ENCODE measurements around the gene IVNS1ABP. TPM values are rescaled to one million over a fixed set of nuclear protein-coding genes. Genes with fewer than 3 reads are reported as not detected.

IVNS1ABP gene
- total and polyA plus RNA-seq, 9 of the 15 experiments (the other 6 are each of a cell fraction or from before 2014, with no cell fraction given), result 30.6 to 126 (median 77.7) TPM

- in situ Hi-C loops (cut with MboI) (no loop called here), intact Hi-C loops (cut with micrococcal nuclease) (no loop called here)
- Histone ChIP-seq H3K4me1 (replicated peaks in 1 of 2; ENCODE audit: control insufficient read depth in 2 of 2, insufficient read depth in 2 of 2, low read length in 2 of 2) (peaks cover 9 to 33% of the 10 kb centered on the region in 2 experiments; a peak in 3 of 5 replicates), H3K9me3 (replicated peaks; ENCODE audit: control insufficient read depth, insufficient read depth, low read depth, low read length) (no peaks in the 10 kb centered on the region), H3K4me3 (no peak overlapping the region), H3K27me3 (ENCODE audit: control insufficient read depth in 2 of 2, insufficient read depth in 2 of 2, low read length in 2 of 2) (no peaks in the 10 kb centered on the region), H4K20me1 (replicated peaks; ENCODE audit: control insufficient read depth, insufficient read depth, low read length) (no peaks in the 10 kb centered on the region), H3K79me2 (ENCODE audit: control insufficient read depth, insufficient read depth, low read length) (no peaks in the 10 kb centered on the region), H3K9ac (ENCODE audit: insufficient read depth in 1 of 2, low read depth in 2 of 2, low read length in 2 of 2) (no peak overlapping the region; a peak in 2 of 4 replicates), H2AFZ (ENCODE audit: low read depth, low read length) (no peak overlapping the region), H3K9me1 (ENCODE audit: control insufficient read depth, insufficient read depth, low read length) (no peaks in the 10 kb centered on the region), H3K4me2 (ENCODE audit: insufficient read depth, low read length) (no peak overlapping the region), H3K36me3 (ENCODE audit: control insufficient read depth, insufficient read depth, low read length) (peaks cover 34% of the 10 kb centered on the region), H3K27ac (ENCODE audit: extremely low read depth, low read depth, low read length) (no peak overlapping the region; the same call in 2 of the 3 replicates)
- 61% methylated on average over 4 of the region's 5 CpGs for WGBS (ENCODE audit: insufficient coverage, low coverage, missing lambda C conversion rate)
- POLR2A ChIA-PET, result interaction anchor here (0.9 to 2.4 kb wide), 2 partner anchors 13 to 17 kb away, joined by 3 to 7 read pairs; no protein-coding TSS in a partner anchor
- peak; percentile 38 for ATAC-seq
- CTCF ChIA-PET (ENCODE audit: low intra/inter-chr PET ratio), result no interaction called here
- no TSS peak for BruUV-seq (replicated peaks)
- no peak for DNase-seq (ENCODE audit: extremely low read depth in 1 of 4, low spot score in 3 of 4)
- no peak for FAIRE-seq
- TF ChIP-seq LARP7 (IDR thresholded peaks at IDR 0.05) (no peak), CGGBP1 (CRISPR knock-in tag; IDR thresholded peaks at IDR 0.05) (no peak), THRA (IDR thresholded peaks at IDR 0.05) (no peak), ZBTB5 (IDR thresholded peaks at IDR 0.05) (peak; percentile 12; the same call in 1 of the 2 replicates), RB1 (IDR thresholded peaks at IDR 0.05; ENCODE audit: low read depth) (no peak), TRIM24 (IDR thresholded peaks at IDR 0.05) (0 out of 4 replicates have a peak, but pooled peaks of 1 of the 2 experiments have one; percentile 37), ATF3 (IDR thresholded peaks at IDR 0.05) (no peak), ATF3 (CRISPR knock-in tag; conservative IDR thresholded peaks at IDR 0.05) (no peak), ASH1L (IDR thresholded peaks at IDR 0.05; ENCODE audit: borderline replicate concordance, low read depth, partially characterized antibody) (no peak), MAFG (tag; conservative IDR thresholded peaks at IDR 0.05) (no peak), NFATC3 (IDR thresholded peaks at IDR 0.05) (no peak), STAG1 (CRISPR knock-in tag; IDR thresholded peaks at IDR 0.05; ENCODE audit: borderline replicate concordance) (no peak), U2AF2 (optimal IDR thresholded peaks at IDR 0.05; ENCODE audit: low read depth, low read length) (no peak), ZNF140 (CRISPR knock-in tag; IDR thresholded peaks at IDR 0.05) (no peak), E2F4 (CRISPR knock-in tag; IDR thresholded peaks at IDR 0.05; ENCODE audit: low read depth) (no peak), GMEB1 (CRISPR knock-in tag; IDR thresholded peaks at IDR 0.05) (no peak)
Observed at GRCh38 chr1:185292237-185292636, 24.8 kb downstream of the IVNS1ABP start.
